ENCODE data around the gene POU2F1.

Gene POU2F1

DNA sequence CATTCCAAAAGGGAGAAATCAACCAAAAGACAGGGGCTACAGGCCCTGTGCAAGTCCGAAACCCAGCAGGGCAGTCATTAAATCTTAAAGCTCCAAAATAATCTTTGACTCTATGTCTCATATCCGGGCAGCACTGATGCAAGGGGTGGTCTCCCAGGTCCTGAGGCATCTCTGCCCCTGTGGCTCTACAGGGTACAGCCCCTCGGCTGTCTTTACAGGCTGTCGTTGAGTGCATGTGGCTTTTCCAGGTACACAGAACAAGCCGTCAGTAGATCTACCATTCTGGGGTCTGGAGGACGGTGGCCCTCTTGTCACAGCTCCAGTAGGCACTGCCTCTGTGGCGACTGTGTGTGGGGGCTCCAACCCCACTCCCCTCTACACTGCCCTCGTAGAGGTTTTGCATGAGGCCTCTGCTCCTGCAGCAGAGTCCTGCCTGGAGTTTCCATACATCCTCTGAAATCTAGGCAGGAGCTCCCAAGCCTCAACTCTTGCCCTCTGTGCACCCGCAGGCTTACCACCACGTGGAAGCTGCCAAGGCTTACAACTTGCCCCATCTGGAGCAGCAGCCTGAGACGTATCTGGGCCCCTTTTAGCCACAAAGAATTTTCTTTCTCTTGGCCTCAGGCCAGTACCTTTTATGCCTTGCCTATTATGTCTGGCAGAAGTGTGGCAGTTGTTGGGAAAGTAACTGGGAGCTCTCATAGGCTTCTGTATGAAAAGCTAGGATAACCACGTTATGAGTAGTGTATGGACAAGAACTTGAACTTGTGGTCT, 52.5 kb downstream of the POU2F1 start (continued):
- TF ChIP-seq, protein P1, sequence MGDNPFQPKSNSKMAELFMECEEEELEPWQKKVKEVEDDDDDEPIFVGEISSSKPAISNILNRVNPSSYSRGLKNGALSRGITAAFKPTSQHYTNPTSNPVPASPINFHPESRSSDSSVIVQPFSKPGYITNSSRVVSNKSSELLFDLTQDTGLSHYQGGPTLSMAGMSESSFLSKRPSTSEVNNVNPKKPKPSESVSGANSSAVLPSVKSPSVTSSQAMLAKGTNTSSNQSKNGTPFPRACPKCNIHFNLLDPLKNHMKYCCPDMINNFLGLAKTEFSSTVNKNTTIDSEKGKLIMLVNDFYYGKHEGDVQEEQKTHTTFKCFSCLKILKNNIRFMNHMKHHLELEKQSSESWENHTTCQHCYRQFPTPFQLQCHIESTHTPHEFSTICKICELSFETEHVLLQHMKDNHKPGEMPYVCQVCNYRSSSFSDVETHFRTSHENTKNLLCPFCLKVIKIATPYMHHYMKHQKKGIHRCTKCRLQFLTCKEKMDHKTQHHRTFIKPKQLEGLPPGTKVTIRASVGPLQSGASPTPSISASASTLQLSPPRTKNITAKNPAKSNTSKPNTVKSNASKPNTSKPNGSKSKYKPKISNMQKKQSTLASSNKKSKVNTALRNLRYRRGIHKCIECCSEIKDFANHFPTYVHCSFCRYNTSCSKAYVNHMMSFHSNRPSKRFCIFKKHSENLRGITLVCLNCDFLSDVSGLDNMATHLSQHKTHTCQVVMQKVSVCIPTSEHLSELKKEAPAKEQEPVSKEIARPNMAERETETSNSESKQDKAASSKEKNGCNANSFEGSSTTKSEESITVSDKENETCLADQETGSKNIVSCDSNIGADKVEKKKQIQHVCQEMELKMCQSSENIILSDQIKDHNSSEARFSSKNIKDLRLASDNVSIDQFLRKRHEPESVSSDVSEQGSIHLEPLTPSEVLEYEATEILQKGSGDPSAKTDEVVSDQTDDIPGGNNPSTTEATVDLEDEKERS (tag by site-specific recombination; IDR thresholded peaks at IDR 0.05) = no peak
- no peak for TF ChIP-seq ZNF776 (tag by site-specific recombination; IDR thresholded peaks at IDR 0.05; ENCODE audit: borderline replicate concordance)
- no peak for TF ChIP-seq ZNF155 (tag by site-specific recombination; IDR thresholded peaks at IDR 0.05)
- TF ChIP-seq ZNF654 (tag by site-specific recombination; IDR thresholded peaks at IDR 0.05; ENCODE audit: low read depth) = no peak
- 0 out of 2 replicates have a peak, but pooled peaks have one; percentile 22 for TF ChIP-seq ZNF121 (tag by site-specific recombination; IDR thresholded peaks at IDR 0.05)
- TF ChIP-seq, protein P2, sequence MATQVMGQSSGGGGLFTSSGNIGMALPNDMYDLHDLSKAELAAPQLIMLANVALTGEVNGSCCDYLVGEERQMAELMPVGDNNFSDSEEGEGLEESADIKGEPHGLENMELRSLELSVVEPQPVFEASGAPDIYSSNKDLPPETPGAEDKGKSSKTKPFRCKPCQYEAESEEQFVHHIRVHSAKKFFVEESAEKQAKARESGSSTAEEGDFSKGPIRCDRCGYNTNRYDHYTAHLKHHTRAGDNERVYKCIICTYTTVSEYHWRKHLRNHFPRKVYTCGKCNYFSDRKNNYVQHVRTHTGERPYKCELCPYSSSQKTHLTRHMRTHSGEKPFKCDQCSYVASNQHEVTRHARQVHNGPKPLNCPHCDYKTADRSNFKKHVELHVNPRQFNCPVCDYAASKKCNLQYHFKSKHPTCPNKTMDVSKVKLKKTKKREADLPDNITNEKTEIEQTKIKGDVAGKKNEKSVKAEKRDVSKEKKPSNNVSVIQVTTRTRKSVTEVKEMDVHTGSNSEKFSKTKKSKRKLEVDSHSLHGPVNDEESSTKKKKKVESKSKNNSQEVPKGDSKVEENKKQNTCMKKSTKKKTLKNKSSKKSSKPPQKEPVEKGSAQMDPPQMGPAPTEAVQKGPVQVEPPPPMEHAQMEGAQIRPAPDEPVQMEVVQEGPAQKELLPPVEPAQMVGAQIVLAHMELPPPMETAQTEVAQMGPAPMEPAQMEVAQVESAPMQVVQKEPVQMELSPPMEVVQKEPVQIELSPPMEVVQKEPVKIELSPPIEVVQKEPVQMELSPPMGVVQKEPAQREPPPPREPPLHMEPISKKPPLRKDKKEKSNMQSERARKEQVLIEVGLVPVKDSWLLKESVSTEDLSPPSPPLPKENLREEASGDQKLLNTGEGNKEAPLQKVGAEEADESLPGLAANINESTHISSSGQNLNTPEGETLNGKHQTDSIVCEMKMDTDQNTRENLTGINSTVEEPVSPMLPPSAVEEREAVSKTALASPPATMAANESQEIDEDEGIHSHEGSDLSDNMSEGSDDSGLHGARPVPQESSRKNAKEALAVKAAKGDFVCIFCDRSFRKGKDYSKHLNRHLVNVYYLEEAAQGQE (tag by site-specific recombination; IDR thresholded peaks at IDR 0.05) = no peak
- TF ChIP-seq BCL11B (tag by site-specific recombination; IDR thresholded peaks at IDR 0.05; ENCODE audit: low read depth) = no peak
- 0 out of 2 replicates have a peak, but pooled peaks have one; percentile 23 for TF ChIP-seq ZSCAN30 (tag by site-specific recombination; IDR thresholded peaks at IDR 0.05)
- TF ChIP-seq, protein P3, sequence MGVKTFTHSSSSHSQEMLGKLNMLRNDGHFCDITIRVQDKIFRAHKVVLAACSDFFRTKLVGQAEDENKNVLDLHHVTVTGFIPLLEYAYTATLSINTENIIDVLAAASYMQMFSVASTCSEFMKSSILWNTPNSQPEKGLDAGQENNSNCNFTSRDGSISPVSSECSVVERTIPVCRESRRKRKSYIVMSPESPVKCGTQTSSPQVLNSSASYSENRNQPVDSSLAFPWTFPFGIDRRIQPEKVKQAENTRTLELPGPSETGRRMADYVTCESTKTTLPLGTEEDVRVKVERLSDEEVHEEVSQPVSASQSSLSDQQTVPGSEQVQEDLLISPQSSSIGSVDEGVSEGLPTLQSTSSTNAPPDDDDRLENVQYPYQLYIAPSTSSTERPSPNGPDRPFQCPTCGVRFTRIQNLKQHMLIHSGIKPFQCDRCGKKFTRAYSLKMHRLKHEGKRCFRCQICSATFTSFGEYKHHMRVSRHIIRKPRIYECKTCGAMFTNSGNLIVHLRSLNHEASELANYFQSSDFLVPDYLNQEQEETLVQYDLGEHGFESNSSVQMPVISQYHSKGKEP (tag by site-specific recombination; IDR thresholded peaks at IDR 0.05) = 0 out of 2 replicates have a peak, but pooled peaks have one; percentile 42
- no peak for TF ChIP-seq ZNF214 (tag by site-specific recombination; IDR thresholded peaks at IDR 0.05; ENCODE audit: borderline replicate concordance)
- no peak for TF ChIP-seq ZNF48 (tag by site-specific recombination; IDR thresholded peaks at IDR 0.05)
- no peak for TF ChIP-seq OVOL3 (tag by site-specific recombination; IDR thresholded peaks at IDR 0.05)
- peak; percentile 40; the same call in 1 of the 2 replicates for TF ChIP-seq GLIS2 (tag by site-specific recombination; IDR thresholded peaks at IDR 0.05)
- TF ChIP-seq, protein P4, sequence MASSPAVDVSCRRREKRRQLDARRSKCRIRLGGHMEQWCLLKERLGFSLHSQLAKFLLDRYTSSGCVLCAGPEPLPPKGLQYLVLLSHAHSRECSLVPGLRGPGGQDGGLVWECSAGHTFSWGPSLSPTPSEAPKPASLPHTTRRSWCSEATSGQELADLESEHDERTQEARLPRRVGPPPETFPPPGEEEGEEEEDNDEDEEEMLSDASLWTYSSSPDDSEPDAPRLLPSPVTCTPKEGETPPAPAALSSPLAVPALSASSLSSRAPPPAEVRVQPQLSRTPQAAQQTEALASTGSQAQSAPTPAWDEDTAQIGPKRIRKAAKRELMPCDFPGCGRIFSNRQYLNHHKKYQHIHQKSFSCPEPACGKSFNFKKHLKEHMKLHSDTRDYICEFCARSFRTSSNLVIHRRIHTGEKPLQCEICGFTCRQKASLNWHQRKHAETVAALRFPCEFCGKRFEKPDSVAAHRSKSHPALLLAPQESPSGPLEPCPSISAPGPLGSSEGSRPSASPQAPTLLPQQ (tag by site-specific recombination; IDR thresholded peaks at IDR 0.05) = peak; percentile 85
- peak; percentile 31; the same call in 1 of the 2 replicates for TF ChIP-seq ZNF394 (tag by site-specific recombination; IDR thresholded peaks at IDR 0.05; ENCODE audit: borderline replicate concordance)
- TF ChIP-seq ZNF610 (tag by site-specific recombination; IDR thresholded peaks at IDR 0.05; ENCODE audit: borderline replicate concordance) = no peak
- no peak for TF ChIP-seq ZNF561 (tag by site-specific recombination; IDR thresholded peaks at IDR 0.05; ENCODE audit: borderline replicate concordance)
- TF ChIP-seq MEIS1 (CRISPR knock-in tag; IDR thresholded peaks at IDR 0.05; ENCODE audit: borderline replicate concordance) = no peak
- peak; percentile 62 for TF ChIP-seq ZBTB8A (tag by site-specific recombination; IDR thresholded peaks at IDR 0.05)
- no peak for TF ChIP-seq GLIS1 (tag by site-specific recombination; IDR thresholded peaks at IDR 0.05)
- TF ChIP-seq, protein P5, sequence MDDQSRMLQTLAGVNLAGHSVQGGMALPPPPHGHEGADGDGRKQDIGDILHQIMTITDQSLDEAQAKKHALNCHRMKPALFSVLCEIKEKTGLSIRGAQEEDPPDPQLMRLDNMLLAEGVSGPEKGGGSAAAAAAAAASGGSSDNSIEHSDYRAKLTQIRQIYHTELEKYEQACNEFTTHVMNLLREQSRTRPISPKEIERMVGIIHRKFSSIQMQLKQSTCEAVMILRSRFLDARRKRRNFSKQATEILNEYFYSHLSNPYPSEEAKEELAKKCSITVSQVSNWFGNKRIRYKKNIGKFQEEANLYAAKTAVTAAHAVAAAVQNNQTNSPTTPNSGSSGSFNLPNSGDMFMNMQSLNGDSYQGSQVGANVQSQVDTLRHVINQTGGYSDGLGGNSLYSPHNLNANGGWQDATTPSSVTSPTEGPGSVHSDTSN (CRISPR knock-in tag; IDR thresholded peaks at IDR 0.05) = no peak
- no peak for TF ChIP-seq GFI1B (tag by site-specific recombination; IDR thresholded peaks at IDR 0.05)
- no peak for TF ChIP-seq ZNF24 (tag by site-specific recombination; IDR thresholded peaks at IDR 0.05)
- TF ChIP-seq ZXDB (tag by site-specific recombination; IDR thresholded peaks at IDR 0.05) = peak; percentile 37; the same call in 1 of the 2 replicates
- TF ChIP-seq, protein P6, sequence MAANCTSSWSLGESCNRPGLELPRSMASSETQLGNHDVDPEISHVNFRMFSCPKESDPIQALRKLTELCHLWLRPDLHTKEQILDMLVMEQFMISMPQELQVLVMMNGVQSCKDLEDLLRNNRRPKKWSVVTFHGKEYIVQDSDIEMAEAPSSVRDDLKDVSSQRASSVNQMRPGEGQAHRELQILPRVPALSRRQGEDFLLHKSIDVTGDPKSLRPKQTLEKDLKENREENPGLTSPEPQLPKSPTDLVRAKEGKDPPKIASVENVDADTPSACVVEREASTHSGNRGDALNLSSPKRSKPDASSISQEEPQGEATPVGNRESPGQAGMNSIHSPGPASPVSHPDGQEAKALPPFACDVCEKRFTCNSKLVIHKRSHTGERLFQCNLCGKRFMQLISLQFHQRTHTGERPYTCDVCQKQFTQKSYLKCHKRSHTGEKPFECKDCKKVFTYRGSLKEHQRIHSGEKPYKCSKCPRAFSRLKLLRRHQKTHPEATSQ (tag by site-specific recombination; IDR thresholded peaks at IDR 0.05) = no peak

All from HEK293 (cell line).